HG02798 (cell line): ENCODE results near the gene GABRG3.
"Not testable (repeated sequence)": the region's sequence is repeated elsewhere in the genome, so short reads cannot be mapped to it uniquely, and the experiment has no call there.

Source experiments
- ATAC-seq: cut with Tn5 transposase; IDR thresholded peaks from one replicate; pipeline ENCODE4 v1.9.1; 2021; ENCODE audit warnings: mild to moderate bottlenecking; ENCODE audit not compliant: unreplicated experiment, poor library complexity

Gene GABRG3

GRCh38 chr15:27377391-27377790, 406.4 kb downstream of the GABRG3 start:
- ATAC-seq = not testable (repeated sequence)

DNA sequence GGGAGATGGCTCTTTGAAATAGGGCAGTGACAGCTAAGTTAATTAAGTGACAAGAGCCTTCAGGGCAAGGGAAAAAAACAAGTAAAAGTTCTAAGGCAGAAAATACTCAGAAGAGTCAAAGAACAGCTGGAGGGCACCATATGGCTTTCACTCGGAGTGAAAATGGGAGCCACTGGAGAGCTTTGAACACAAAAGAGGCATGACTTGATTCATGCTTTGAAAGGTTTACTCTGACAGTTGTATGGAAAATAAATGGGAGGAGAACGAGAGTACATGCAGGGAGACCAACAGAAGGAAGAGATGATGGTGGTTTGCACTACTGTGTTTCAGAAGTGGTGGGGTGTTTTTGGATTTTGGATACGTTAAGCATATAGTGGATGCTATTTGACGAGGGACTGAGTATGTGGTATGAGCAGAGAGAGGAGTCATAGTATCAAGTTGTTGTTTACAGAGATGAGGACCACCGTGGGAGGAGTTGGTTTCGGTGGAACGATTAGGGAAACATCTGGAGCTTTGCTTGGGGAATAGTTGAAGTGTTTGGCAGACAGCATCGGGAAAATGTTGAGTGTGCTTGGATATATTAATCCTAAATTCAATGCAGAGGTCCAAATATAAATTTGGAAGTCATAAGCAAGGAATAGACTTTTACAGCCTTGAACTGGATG, 411.5 kb downstream of the GABRG3 start:
- no peak for ATAC-seq

- ATAC-seq = no peak
Observed at GRCh38 chr15:27383726-27384125, 412.7 kb downstream of the GABRG3 start.

DNA sequence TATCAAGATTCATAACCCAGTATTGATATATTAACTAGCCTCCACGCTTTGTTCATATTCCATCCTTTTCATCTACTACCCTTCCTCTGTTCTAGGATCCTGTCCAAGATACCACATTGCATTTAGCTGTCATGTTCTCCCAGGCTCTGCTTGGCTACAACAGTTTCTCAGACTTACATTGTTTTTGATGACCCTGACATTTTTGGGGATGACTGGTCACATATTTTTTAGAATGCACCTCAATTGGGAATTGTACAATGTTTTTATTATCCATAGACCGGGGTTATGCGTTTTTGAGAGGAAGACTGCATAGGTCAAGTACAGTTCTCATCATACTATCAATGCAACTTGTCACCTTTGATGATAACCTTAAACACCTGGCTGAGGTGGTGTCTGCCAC, 421.2 kb downstream of the GABRG3 start:
- no peak for ATAC-seq

- ATAC-seq = no peak
Observed at GRCh38 chr15:27396521-27396920, 425.5 kb downstream of the GABRG3 start.

GRCh38 chr15:27396996-27397395, 426.0 kb downstream of the GABRG3 start:
- ATAC-seq = no peak

GRCh38 chr15:27398631-27399161, 427.7 kb downstream of the GABRG3 start:
- ATAC-seq = no peak

GRCh38 chr15:27399241-27399640, 428.3 kb downstream of the GABRG3 start:
- ATAC-seq = no peak

- no peak for ATAC-seq
Observed at GRCh38 chr15:27401471-27401870, 430.5 kb downstream of the GABRG3 start.

DNA sequence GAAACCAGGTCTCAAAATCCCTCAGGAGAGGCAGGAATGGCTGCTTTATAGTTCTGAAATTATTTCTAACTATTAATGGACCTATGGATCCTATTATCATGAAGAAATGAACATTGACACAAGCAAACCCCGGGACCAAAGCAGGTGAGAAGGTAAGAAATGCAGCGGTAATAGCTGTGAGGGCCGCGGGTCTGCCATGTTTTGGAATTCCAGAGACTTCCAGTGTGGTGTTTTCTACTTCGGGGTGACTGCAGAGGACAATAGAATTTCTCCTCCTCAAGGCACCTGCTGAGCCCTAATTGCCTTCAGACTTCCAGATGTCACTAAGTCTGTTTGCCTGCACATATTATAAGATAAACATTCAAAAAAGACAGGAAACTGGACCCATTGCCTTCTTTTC, 437.4 kb downstream of the GABRG3 start:
- no peak for ATAC-seq

GRCh38 chr15:27410996-27411605, 440.1 kb downstream of the GABRG3 start:
- ATAC-seq = no peak

DNA sequence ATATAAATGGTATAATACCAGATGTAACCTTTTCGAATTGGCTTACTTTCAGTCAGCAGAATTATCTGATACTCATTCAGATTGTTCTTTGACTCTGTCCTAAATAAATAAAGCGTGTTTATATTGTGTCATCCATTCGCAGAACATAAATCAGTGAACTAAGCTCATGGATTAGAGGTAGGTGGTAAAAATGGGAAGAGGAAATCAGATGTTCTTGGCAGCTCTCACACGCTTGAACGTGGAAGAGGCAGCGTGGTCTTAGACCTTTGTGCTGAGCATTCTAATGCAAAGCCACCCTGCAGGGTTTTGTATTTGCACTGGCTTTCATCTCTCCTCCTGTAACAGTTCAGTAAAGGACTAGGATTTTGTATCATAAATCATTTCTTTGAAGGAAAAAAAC, 441.4 kb downstream of the GABRG3 start:
- ATAC-seq = no peak

DNA sequence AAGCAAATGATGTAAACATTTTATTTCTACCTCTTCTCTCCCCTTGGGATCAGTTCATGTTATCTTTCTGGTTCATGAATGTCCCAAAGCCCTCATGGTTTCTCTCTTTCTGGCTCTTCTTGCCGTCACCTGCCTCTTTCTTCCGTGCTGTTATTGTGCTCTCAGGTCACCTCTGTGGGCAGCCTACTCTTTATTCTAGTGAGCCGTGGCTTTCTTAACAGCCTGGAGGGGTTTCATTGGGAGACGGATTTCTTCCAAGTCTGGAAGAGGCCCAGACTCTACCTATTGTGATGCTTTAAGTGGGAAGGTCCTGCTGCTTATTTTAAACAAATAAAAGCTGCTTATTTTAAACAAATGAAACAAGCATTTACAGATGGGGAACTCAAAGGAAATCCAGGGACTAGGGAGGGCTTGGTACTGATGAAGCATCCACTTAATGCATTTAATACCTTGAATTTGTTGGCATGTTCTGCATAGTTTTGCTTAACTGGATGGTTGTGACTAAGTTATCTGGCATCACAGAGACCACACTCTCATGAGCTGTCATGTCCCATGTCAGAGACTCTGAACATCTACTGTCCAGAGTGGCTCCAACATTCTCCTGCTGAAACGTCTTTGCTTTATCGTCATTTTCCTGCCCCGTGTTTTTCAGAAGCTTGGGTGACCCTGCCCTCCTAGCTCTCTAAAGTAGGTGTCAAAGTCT, 443.3 kb downstream of the GABRG3 start:
- ATAC-seq = no peak

DNA sequence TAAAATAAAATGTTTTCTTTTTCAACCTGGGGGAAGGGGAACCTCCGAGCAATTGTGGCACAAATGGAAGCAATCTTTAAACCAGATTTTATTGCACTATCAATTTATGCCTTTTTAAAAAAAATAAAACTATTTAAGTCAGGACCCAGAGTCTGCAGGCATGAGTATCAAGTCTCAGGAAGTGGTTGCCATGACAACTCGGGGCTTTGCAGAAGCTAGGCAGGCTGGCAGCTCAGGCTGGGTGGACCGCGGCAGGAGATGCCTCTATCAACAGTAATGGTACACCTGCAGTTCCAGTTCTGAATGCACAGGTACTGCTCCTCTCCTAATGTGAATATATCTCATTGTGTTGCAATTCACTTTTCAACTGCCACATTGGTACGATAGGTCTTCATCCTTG, 447.7 kb downstream of the GABRG3 start:
- no peak for ATAC-seq

DNA sequence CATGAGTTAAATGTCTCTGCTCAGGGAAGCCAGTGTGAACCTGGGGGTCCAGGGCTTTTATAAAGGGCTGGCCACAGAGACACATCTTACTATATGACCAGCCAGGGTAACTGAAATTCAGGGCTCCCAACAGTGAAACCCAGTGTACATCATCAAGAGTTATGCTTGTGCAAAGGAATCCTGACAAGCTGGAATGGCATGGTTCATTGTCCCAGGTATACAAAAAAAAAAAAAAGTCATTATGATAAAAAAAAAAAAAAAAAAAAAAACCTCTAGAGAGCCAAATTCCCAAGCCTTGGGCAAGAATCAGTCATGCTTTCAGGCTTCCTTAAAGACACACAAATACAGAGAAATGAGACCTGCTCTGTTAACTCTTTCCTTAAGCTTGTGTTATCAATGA, 452.0 kb downstream of the GABRG3 start:
- ATAC-seq = no peak

DNA sequence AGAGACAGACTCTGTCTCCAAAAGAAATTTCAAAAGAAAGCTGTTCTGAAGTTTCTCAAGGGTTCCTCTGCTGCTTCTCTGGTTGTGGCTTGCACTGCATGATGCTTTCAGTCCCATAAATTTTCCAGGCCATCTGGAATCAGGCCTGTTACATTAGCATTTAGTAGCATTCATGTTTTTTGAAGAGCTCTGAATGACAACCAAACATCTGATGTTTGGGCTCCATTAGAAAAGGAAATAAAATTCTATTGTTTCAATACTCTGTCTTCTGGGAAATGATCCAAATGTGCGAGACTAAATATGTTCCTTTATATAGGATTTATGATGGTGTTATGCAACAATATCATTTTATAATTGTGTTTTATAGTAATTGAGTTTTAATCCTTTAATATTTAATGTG, 455.8 kb downstream of the GABRG3 start:
- no peak for ATAC-seq

DNA sequence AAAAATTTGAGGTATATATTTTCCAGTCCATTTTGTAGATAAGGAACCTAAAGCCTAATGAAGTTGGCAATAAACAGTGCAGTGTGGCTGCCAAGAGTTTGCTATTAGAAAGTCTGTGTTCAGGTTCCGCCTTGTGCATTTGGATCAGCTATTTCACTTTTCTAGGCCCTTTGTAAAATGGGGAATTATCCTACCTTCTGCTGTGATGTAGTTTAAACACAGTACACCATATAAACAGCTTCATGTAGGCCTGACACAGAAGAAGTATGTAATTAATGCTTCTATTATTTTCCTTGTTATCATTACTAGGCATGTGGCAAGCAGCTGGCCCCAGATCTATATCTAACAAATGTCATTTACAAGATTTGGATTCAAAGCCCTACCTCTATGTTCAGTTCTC, 456.3 kb downstream of the GABRG3 start:
- no peak for ATAC-seq

DNA sequence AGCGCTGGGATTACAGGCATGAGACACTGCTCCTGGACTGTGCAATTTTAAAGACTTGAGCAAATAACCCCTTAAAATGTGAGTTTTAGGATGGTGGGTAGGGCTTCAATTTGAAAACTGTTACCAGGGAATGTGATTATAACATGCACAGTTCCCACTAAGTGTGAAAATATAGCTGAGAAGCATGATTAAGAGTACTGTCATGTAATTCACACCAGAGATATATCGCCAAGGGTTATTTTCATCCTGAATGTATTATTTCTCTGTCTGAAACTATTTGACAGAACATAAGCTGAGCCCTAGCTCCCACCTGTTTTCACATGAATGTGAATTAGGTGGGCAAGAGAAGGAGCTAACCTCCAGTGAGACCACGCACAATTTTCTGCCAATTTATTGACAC, 457.2 kb downstream of the GABRG3 start:
- ATAC-seq = no peak

DNA sequence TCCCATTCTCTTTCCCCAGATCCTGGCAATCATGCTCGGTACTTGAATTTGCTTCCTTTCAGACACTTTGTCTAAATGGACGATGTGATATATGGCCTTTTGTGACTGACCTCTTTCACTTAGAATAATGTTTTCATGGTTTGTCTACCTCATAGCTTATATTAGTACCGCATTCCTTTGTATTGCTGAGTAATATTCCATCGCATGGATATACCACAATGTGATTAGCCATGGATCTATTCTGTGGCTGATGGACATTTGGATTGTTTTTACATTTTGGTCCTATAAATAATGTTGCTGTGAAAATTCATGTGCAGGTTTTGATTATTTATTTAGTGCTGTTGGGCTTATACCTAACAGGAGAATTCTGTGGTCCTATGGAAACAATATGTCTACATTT, 458.6 kb downstream of the GABRG3 start:
- no peak for ATAC-seq

DNA sequence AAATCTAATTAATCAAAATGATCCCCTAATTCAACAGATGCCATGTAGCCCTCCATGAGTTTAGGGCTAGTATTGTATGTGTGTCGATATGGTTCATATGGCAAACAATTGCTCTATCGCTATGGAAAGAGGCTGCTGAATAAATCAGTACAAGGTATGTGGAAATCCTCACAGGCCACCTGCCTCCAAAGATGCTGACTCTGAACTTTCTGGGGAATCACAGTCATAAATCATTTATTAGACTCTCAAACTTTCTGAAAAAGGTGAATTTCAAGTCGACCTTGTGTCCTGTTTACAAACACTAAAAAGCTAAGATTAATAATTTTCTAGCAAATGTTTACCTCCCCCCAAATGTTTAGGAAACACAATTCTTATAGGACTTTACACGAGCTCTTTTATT, 462.6 kb downstream of the GABRG3 start:
- no peak for ATAC-seq
